GM19043 (cell line): Measurements from ENCODE around the gene ASPDH.
"Not testable (repeated sequence)": the region's sequence is repeated elsewhere in the genome, so short reads cannot be mapped to it uniquely, and the experiment has no call there.

Experiments
- ATAC-seq: cut with Tn5 transposase; IDR thresholded peaks from one replicate; pipeline ENCODE4 v1.9.1; 2021; ENCODE audit warnings: low read depth; ENCODE audit not compliant: unreplicated experiment

Gene ASPDH

GRCh38 chr19:50548191-50549058 lies 34.7 kb upstream of the ASPDH start:
- no peak for ATAC-seq

- no peak for ATAC-seq
These were observed 33.9 kb upstream of the ASPDH start for GRCh38 chr19:50547385-50548190.

GRCh38 chr19:50546527-50547221 lies 33.0 kb upstream of the ASPDH start:
- no peak for ATAC-seq

- ATAC-seq, result no peak
These were observed 29.2 kb upstream of the ASPDH start for GRCh38 chr19:50542943-50543342.

GRCh38 chr19:50537769-50538230 lies 24.1 kb upstream of the ASPDH start:
- ATAC-seq, result no peak

GRCh38 chr19:50537306-50537685 lies 23.6 kb upstream of the ASPDH start:
- no peak for ATAC-seq

GRCh38 chr19:50536662-50537305 lies 23.1 kb upstream of the ASPDH start:
- no peak for ATAC-seq

- ATAC-seq, result no peak
These were observed 22.0 kb upstream of the ASPDH start for GRCh38 chr19:50535672-50536187.

- no peak for ATAC-seq
These were observed 20.8 kb upstream of the ASPDH start for GRCh38 chr19:50534478-50534877.

- no peak for ATAC-seq
These were observed 19.2 kb upstream of the ASPDH start for GRCh38 chr19:50532952-50533351.

- no peak for ATAC-seq
These were observed 17.5 kb upstream of the ASPDH start for GRCh38 chr19:50531171-50531612.

- ATAC-seq, result not testable (repeated sequence)
These were observed 14.3 kb upstream of the ASPDH start for GRCh38 chr19:50528052-50528451.

- ATAC-seq, result no peak
These were observed 9.2 kb upstream of the ASPDH start for GRCh38 chr19:50522881-50523280.

- no peak for ATAC-seq
These were observed 7.2 kb upstream of the ASPDH start for GRCh38 chr19:50520822-50521465.

GRCh38 chr19:50519006-50519575 lies 5.4 kb upstream of the ASPDH start:
- no peak for ATAC-seq

- ATAC-seq, result no peak
These were observed 4.6 kb upstream of the ASPDH start for GRCh38 chr19:50518091-50519005.

GRCh38 chr19:50517704-50518075 lies 4.0 kb upstream of the ASPDH start:
- no peak for ATAC-seq

- no peak for ATAC-seq
These were observed 3.4 kb upstream of the ASPDH start for GRCh38 chr19:50516964-50517703.
